K562 (cell line): ENCODE measurements around the gene ZFR2. TPM values are rescaled to one million over a fixed set of nuclear protein-coding genes. Genes with fewer than 3 reads are reported as not detected.

Experiments used
- ATAC-seq: fragments of 200-7000 bp; cut with Tn5 transposase; 3 replicates; pipeline ENCODE4 v1.9.1; 2020; ENCODE audit warnings: moderate library complexity
- BruUV-seq: library from RNA; stranded (reverse); fragments of 400-500 nt; replicated peaks from 2 replicates; lab custom pipeline; 2021; lab: Mats Ljungman, UMichigan
- CTCF ChIA-PET: fragments of 300-600 bp; formaldehyde crosslinking; extraction: SDS; loops from one replicate; lab custom pipeline; 2021; ENCODE audit warnings: low intra/inter-chr PET ratio; lab: Yijun Ruan, JAX
- POLR2A ChIA-PET: fragments of 300-600, 350-650 bp; sonication (Branson Sonifier 250); formaldehyde crosslinking; extraction: SDS; loops from one replicate; lab custom pipeline; 2021; ENCODE audit warnings: antibody characterized with exemption, inconsistent platforms; lab: Yijun Ruan, JAX
- DNase-seq, 4 experiments: peaks; one replicate each; pipeline versions ENCODE4 v3.0.0 to v3.0.0-alpha.2; 2011 to 2018; ENCODE audit warnings: low spot score in 3 of 4, mixed read lengths in 3 of 4; ENCODE audit errors: extremely low read depth in 1 of 4
- FAIRE-seq: peaks from 2 replicates; lab custom pipeline; 2011; peaks lifted over from hg19 to GRCh38; lab: Jason Lieb, UNC
- H2AFZ ChIP-seq: 2 replicates; pipeline ENCODE4 v1.6.0; 2011; ENCODE audit warnings: low read depth, low read length, control low read depth, inconsistent platforms
- H3K27ac ChIP-seq: fragments of 200-600 bp; 3 replicates; pipeline ENCODE4 v1.8.0; 2011; ENCODE audit warnings: low read depth, mild to moderate bottlenecking, control low read depth, inconsistent platforms, low read length, moderate library complexity, mixed read lengths; ENCODE audit errors: extremely low read depth
- H3K27me3 ChIP-seq, 2 experiments: fragments of 300-600 bp in 1 of 2; 2 replicates in 1 of 2; 3 replicates in 1 of 2; pipeline versions ENCODE4 v1.6.0 to v1.8.0; 2011; ENCODE audit warnings: inconsistent platforms in 2 of 2, low read length in 2 of 2, mild to moderate bottlenecking in 1 of 2, mixed read lengths in 1 of 2, moderate library complexity in 1 of 2; ENCODE audit not compliant: control insufficient read depth in 2 of 2, insufficient read depth in 2 of 2
- H3K36me3 ChIP-seq: fragments of 300-600 bp; 3 replicates; pipeline ENCODE4 v1.8.0; 2011; ENCODE audit warnings: mild to moderate bottlenecking, low read length, inconsistent platforms; ENCODE audit not compliant: control insufficient read depth, insufficient read depth
- H3K4me1 ChIP-seq, 2 experiments: fragments of 200-600 bp in 1 of 2; replicated peaks in 1 of 2; 2 replicates in 1 of 2; 3 replicates in 1 of 2; pipeline versions ENCODE4 v1.5.1 to v1.8.0; 2011; ENCODE audit warnings: inconsistent platforms in 2 of 2, low read length in 2 of 2, mild to moderate bottlenecking in 1 of 2, mixed read lengths in 1 of 2, moderate library complexity in 1 of 2; ENCODE audit not compliant: control insufficient read depth in 2 of 2, insufficient read depth in 2 of 2
- H3K4me2 ChIP-seq: 2 replicates; pipeline ENCODE4 v1.6.1; 2011; ENCODE audit warnings: low read length, control low read depth, inconsistent platforms, mixed read lengths; ENCODE audit not compliant: insufficient read depth
- H3K4me3 ChIP-seq: fragments of 200-600 bp; sonication (generic), shearing (Covaris generic); 2 replicates; pipeline ENCODE4 v1.5.1; 2016; ENCODE audit warnings: control low read depth, inconsistent platforms
- H3K79me2 ChIP-seq: fragments of 200-600 bp; 3 replicates; pipeline ENCODE4 v1.8.0; 2011; ENCODE audit warnings: low read length, inconsistent platforms; ENCODE audit not compliant: control insufficient read depth, insufficient read depth
- H3K9ac ChIP-seq, 2 experiments: 2 replicates each; pipeline versions ENCODE4 v1.6.0 to v1.6.1; 2011; ENCODE audit warnings: low read depth in 2 of 2, low read length in 2 of 2, control low read depth in 1 of 2, inconsistent platforms in 1 of 2, mild to moderate bottlenecking in 1 of 2, mixed read lengths in 1 of 2; ENCODE audit not compliant: insufficient read depth in 1 of 2
- H3K9me1 ChIP-seq: one replicate; pipeline ENCODE4 v1.6.0; 2011; ENCODE audit warnings: inconsistent platforms, mild to moderate bottlenecking, low read length, moderate library complexity; ENCODE audit not compliant: control insufficient read depth, insufficient read depth
- H3K9me3 ChIP-seq: replicated peaks from 2 replicates; pipeline ENCODE4 v1.5.1; 2011; ENCODE audit warnings: low read depth, low read length, inconsistent platforms; ENCODE audit not compliant: control insufficient read depth, insufficient read depth
- H4K20me1 ChIP-seq: replicated peaks from 2 replicates; pipeline ENCODE4 v1.6.1; 2011; ENCODE audit warnings: low read length, inconsistent platforms, mixed read lengths; ENCODE audit not compliant: control insufficient read depth, insufficient read depth
- ARID1B ChIP-seq: fragments of 450-650 bp; IDR thresholded peaks from 2 replicates; pipeline ENCODE4 v1.6.1; 2016; ENCODE audit warnings: antibody characterized with exemption, mild to moderate bottlenecking, inconsistent platforms
- BCOR ChIP-seq: fragments of 450-650 bp; IDR thresholded peaks from 2 replicates; pipeline ENCODE4 v1.6.1; 2016
- HNRNPLL ChIP-seq: fragments of 200-400 bp; formaldehyde crosslinking; IDR thresholded peaks from 2 replicates; pipeline ENCODE4 v1.6.1; 2017; ENCODE audit warnings: low read length, low read depth, mild to moderate bottlenecking; ENCODE audit not compliant: poor library complexity, severe bottlenecking
- KAT2B ChIP-seq: IDR thresholded peaks from one replicate; pipeline ENCODE4 v1.6.1; 2012; ENCODE audit warnings: low read depth, mild to moderate bottlenecking, control low read depth, inconsistent platforms, low read length, moderate library complexity
- KDM1A ChIP-seq, 2 experiments: fragments of 450-650 bp; IDR thresholded peaks; 2 replicates each; pipeline ENCODE4 v1.6.1; 2016; ENCODE audit warnings: mild to moderate bottlenecking in 2 of 2
- MCM2 ChIP-seq: fragments of 450-650 bp; IDR thresholded peaks from 2 replicates; pipeline ENCODE4 v1.6.1; 2017; ENCODE audit warnings: low read depth, mild to moderate bottlenecking
- MTA2 ChIP-seq: fragments of 450-650 bp; IDR thresholded peaks from 2 replicates; pipeline ENCODE4 v1.6.1; 2016; ENCODE audit warnings: low read depth
- OTX1 ChIP-seq: fragments of 450-650 bp; formaldehyde crosslinking; IDR thresholded peaks from 2 replicates; pipeline ENCODE4 v1.4.0; 2022; ENCODE audit warnings: mild to moderate bottlenecking
- PCBP1 ChIP-seq: fragments of 200-400 bp; formaldehyde crosslinking; IDR thresholded peaks from 2 replicates; pipeline ENCODE4 v1.6.1; 2018; ENCODE audit warnings: mild to moderate bottlenecking, low read depth, low read length; ENCODE audit not compliant: poor library complexity, severe bottlenecking
- POLR2H ChIP-seq: IDR thresholded peaks from 2 replicates; pipeline ENCODE4 v1.6.1; 2016; ENCODE audit warnings: missing genetic modification characterization, low read depth, mild to moderate bottlenecking, control low read depth, missing compliant biosample characterization, moderate library complexity
- RBM25 ChIP-seq: fragments of 200-400 bp; formaldehyde crosslinking; IDR thresholded peaks from 2 replicates; pipeline ENCODE4 v1.6.1; 2018; ENCODE audit warnings: low read length, low read depth, moderate library complexity; ENCODE audit not compliant: severe bottlenecking
- YY1 ChIP-seq, 3 experiments: IDR thresholded peaks; 2 replicates each; pipeline ENCODE4 v1.6.1; 2011; ENCODE audit warnings: low read length in 2 of 3, mild to moderate bottlenecking in 2 of 3, moderate library complexity in 2 of 3, borderline replicate concordance in 1 of 3, control low read depth in 1 of 3, low read depth in 1 of 3; ENCODE audit not compliant: insufficient read depth in 3 of 3, insufficient replicate concordance in 2 of 3, control insufficient read depth in 1 of 3, insufficient read length in 1 of 3; ENCODE audit errors: extremely low read depth in 1 of 3
- ZKSCAN8 ChIP-seq: fragments of 200-800 bp; sonication (Bioruptor generic); IDR thresholded peaks from 2 replicates; pipeline ENCODE4 v1.6.1; 2016; ENCODE audit warnings: missing genetic modification characterization, missing compliant biosample characterization
- ZNF24 ChIP-seq: fragments of 450-650 bp; IDR thresholded peaks from 2 replicates; pipeline ENCODE4 v1.6.1; 2016
- WGBS: fragments of 100-300 bp; shearing (Covaris generic); methylation state at CpG from one replicate; pipeline ENCODE4 v1.1.6; 2016; ENCODE audit warnings: low coverage, mixed read lengths; ENCODE audit not compliant: insufficient coverage; ENCODE audit errors: missing lambda C conversion rate; 5-methylcytosine and 5-hydroxymethylcytosine counted together
- in situ Hi-C: fragments of 300-500 bp; cut with MboI; formaldehyde crosslinking; loops from 4 replicates; pipeline ENCODE4 v1.15.0; 2018; ENCODE audit warnings: inconsistent platforms, mixed read lengths
- intact Hi-C: fragments of 100-400 bp; cut with micrococcal nuclease; formaldehyde crosslinking; loops from 2 replicates; pipeline ENCODE4 v1.14.2; 2022
- polyA plus RNA-seq, 8 experiments: library from polyadenylated mRNA; depleted of rRNA in 4 of 8; stranded (reverse) in 5 of 8; unstranded in 3 of 8; fragments of >200 nt; fragmentation: Nextera tagmentation in 2 of 8; fragmentation: Illumina TruSeq in 1 of 8; extraction: Ambion mirVana in 2 of 8; extraction: Trizol in 1 of 8; gene quantifications; 2 replicates each; pipeline versions ENCODE4 v1.2.1 to v1.2.3, GENCODE V29; 2011 to 2014; ENCODE audit warnings: inconsistent platforms in 1 of 8, missing spikeins in 1 of 8
- total RNA-seq, 7 experiments: library from RNA; depleted of rRNA in 6 of 7; stranded (reverse); fragments of >200 nt in 6 of 7; fragmentation: Illumina TruSeq in 2 of 7; extraction: Trizol in 2 of 7; gene quantifications; 2 replicates each; pipeline versions ENCODE4 v1.2.1 to v1.2.3, GENCODE V29; 2011 to 2021; ENCODE audit warnings: low replicate concordance in 1 of 7
- TF ChIP-seq, protein P1 (sequence below): fragments of 200-800 bp; sonication (Bioruptor generic); IDR thresholded peaks from 2 replicates; pipeline ENCODE4 v1.6.1; 2017; ENCODE audit warnings: missing genetic modification characterization, missing compliant biosample characterization
- TF ChIP-seq, protein P2 (sequence below): fragments of 150-350 bp; IDR thresholded peaks from 2 replicates; pipeline ENCODE4 v1.6.1; 2014; ENCODE audit warnings: low read depth, mild to moderate bottlenecking, low read length, borderline replicate concordance

Gene ZFR2
- total and polyA plus RNA-seq, 9 of the 15 experiments (the other 6 are each of a cell fraction or from before 2014, with no cell fraction given): 0.03 to 0.59 (median 0.07) TPM; not detected in 6

DNA sequence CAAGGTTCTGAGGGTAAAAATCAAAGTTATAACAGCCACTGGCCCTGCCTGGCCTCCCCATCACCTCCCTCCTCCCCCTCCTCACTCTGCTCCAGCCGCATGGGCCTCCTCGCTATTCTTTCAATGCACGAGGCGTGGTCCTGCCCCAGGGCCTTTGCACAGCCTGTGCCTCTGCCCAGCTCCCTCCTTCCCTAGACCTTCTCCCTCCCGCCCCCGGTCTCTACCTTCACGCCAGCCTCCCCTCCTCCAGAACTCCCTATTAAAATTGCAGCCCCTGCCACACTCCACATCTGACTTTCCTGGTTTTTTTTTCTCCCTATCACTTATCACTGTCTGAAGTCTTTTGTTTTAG is 100.1 kb downstream of the ZFR2 start:
- POLR2A ChIA-PET: interaction anchor here (0.6 to 1.2 kb wide), 4 partner anchors 11 to 293 kb away, joined by 3 to 7 read pairs (median 4); no protein-coding TSS in a partner anchor
- no peaks in the 10 kb centered on the region for H3K79me2 ChIP-seq
- CTCF ChIA-PET: no interaction called here
- H4K20me1 ChIP-seq: no peaks in the 10 kb centered on the region
- TF ChIP-seq BCOR (peak; percentile 49; the same call in 1 of the 2 replicates), ZNF24 (no peak), YY1 (IDR thresholded peaks at IDR 0.05; ENCODE audit: borderline replicate concordance in 1 of 3, control insufficient read depth in 1 of 3, extremely low read depth in 1 of 3, insufficient read depth in 3 of 3, insufficient read length in 1 of 3, insufficient replicate concordance in 2 of 3, low read depth in 1 of 3, low read length in 2 of 3) (no peak), MTA2 (no peak), KDM1A (IDR thresholded peaks at IDR 0.05) (peak in 1 of 2 experiments; percentile 33; a peak in 2 of 4 replicates), RBM25 (peak; percentile 32), POLR2H (tag) (no peak), HNRNPLL (no peak), MCM2 (no peak), KAT2B (no peak), ARID1B (no peak), OTX1 (CRISPR knock-in tag) (no peak), ZKSCAN8 (CRISPR knock-in tag) (no peak), PCBP1 (no peak)
- TF ChIP-seq, protein P1, sequence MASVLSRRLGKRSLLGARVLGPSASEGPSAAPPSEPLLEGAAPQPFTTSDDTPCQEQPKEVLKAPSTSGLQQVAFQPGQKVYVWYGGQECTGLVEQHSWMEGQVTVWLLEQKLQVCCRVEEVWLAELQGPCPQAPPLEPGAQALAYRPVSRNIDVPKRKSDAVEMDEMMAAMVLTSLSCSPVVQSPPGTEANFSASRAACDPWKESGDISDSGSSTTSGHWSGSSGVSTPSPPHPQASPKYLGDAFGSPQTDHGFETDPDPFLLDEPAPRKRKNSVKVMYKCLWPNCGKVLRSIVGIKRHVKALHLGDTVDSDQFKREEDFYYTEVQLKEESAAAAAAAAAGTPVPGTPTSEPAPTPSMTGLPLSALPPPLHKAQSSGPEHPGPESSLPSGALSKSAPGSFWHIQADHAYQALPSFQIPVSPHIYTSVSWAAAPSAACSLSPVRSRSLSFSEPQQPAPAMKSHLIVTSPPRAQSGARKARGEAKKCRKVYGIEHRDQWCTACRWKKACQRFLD: no peak
- TF ChIP-seq, protein P2, sequence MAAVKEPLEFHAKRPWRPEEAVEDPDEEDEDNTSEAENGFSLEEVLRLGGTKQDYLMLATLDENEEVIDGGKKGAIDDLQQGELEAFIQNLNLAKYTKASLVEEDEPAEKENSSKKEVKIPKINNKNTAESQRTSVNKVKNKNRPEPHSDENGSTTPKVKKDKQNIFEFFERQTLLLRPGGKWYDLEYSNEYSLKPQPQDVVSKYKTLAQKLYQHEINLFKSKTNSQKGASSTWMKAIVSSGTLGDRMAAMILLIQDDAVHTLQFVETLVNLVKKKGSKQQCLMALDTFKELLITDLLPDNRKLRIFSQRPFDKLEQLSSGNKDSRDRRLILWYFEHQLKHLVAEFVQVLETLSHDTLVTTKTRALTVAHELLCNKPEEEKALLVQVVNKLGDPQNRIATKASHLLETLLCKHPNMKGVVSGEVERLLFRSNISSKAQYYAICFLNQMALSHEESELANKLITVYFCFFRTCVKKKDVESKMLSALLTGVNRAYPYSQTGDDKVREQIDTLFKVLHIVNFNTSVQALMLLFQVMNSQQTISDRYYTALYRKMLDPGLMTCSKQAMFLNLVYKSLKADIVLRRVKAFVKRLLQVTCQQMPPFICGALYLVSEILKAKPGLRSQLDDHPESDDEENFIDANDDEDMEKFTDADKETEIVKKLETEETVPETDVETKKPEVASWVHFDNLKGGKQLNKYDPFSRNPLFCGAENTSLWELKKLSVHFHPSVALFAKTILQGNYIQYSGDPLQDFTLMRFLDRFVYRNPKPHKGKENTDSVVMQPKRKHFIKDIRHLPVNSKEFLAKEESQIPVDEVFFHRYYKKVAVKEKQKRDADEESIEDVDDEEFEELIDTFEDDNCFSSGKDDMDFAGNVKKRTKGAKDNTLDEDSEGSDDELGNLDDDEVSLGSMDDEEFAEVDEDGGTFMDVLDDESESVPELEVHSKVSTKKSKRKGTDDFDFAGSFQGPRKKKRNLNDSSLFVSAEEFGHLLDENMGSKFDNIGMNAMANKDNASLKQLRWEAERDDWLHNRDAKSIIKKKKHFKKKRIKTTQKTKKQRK: no peak
- H3K27me3 ChIP-seq: no peaks in the 10 kb centered on the region
- 86% methylated on average over 6 of the region's 7 CpGs for WGBS
- H3K9ac ChIP-seq: no peak overlapping the region
- no TSS peak for BruUV-seq
- no peaks in the 10 kb centered on the region for H3K9me3 ChIP-seq
- no peak overlapping the region for H3K4me3 ChIP-seq
- H3K36me3 ChIP-seq: peaks cover 28% of the 10 kb centered on the region; the same call in 2 of the 3 replicates
- FAIRE-seq (no peak), ATAC-seq (no peak), DNase-seq (no peak)
- H3K4me1 ChIP-seq: peaks cover 0 to 47% of the 10 kb centered on the region in 2 experiments; a peak in 2 of 5 replicates
- H3K27ac ChIP-seq: no peak overlapping the region
- in situ Hi-C loops (no loop called here), intact Hi-C loops (no loop called here)
- H2AFZ ChIP-seq: no peak overlapping the region
- H3K4me2 ChIP-seq: no peak overlapping the region
- no peaks in the 10 kb centered on the region for H3K9me1 ChIP-seq
